Measurements from ENCODE around the gene SIX1. TPM values are rescaled to one million over a fixed set of nuclear protein-coding genes. Genes with fewer than 3 reads are reported as not detected.

Gene SIX1
- total RNA-seq, 3 donors from 2014 or later: 2.6 to 14.9 (median 5.0) TPM

- no peak overlapping the region for H3K27ac ChIP-seq
- peaks cover 0 to 4% of the 10 kb centered on the region in 2 donors for H3K4me1 ChIP-seq
- TF ChIP-seq, protein P1, sequence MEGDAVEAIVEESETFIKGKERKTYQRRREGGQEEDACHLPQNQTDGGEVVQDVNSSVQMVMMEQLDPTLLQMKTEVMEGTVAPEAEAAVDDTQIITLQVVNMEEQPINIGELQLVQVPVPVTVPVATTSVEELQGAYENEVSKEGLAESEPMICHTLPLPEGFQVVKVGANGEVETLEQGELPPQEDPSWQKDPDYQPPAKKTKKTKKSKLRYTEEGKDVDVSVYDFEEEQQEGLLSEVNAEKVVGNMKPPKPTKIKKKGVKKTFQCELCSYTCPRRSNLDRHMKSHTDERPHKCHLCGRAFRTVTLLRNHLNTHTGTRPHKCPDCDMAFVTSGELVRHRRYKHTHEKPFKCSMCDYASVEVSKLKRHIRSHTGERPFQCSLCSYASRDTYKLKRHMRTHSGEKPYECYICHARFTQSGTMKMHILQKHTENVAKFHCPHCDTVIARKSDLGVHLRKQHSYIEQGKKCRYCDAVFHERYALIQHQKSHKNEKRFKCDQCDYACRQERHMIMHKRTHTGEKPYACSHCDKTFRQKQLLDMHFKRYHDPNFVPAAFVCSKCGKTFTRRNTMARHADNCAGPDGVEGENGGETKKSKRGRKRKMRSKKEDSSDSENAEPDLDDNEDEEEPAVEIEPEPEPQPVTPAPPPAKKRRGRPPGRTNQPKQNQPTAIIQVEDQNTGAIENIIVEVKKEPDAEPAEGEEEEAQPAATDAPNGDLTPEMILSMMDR (IDR thresholded peaks at IDR 0.05): no peak
- TF ChIP-seq POLR2A (IDR thresholded peaks at IDR 0.05) (no peak), POLR2AphosphoS5 (IDR thresholded peaks at IDR 0.05) (no peak)
- H3K27me3 ChIP-seq: peaks cover 0 to 78% of the 10 kb centered on the region in 2 donors
- intact Hi-C loops (cut with DNase I; ENCODE audit: low total_unique reads): no loop called here
- peak overlapping the region in 2 of 3 donors; percentile 63 to 85 for H3K4me3 ChIP-seq
- no peak for DNase-seq (ENCODE audit: low spot score in 2 of 2)
- H3K9me3 ChIP-seq: no peaks in the 10 kb centered on the region
- H3K36me3 ChIP-seq: no peaks in the 10 kb centered on the region
Observed at GRCh38 chr14:60655898-60656685, 6.8 kb upstream of the SIX1 start.

DNA sequence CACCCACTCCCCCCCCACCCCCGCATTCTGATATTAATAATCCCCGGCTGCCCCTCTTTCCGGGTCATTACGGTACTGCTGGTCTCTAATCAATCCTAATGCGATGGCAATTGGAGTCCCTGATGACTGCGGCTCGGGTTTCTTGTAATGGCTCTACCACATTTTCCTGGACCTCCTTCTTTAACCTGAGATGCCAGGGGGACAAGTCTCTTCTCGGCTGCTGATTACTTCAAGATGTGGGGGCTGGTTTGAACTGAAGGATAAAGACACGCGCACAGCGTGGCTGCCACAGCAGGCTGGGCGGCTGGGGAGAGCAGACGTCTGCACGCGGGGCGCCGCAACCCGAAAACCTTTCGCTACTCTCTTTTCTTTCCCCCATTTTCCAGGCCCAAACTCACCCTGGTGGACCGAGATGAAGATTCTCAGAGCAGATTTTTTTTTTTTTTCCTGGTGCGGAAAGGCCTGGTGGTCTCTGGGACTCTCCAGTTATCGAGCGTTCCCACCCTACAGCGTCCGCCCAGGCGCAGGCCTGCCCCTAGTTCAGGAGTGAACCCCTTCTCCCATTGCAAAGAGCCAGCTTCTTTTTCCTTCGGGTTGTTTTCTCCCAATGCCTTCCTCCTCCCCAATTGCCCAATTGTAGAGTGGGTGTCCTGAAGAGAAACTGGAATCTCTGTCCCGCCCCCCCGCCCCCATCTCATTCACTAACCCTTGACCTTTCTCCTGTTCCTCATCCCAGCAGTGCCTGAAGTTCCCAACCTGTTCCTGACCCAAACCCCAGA lies 6.0 kb upstream of the SIX1 start:
- Histone ChIP-seq H3K27me3 (peaks cover 0 to 86% of the 10 kb centered on the region in 2 donors), H3K4me3 (no peak overlapping the region), H3K4me1 (peaks cover 0 to 4% of the 10 kb centered on the region in 2 donors), H3K9me3 (no peaks in the 10 kb centered on the region), H3K27ac (no peak overlapping the region), H3K36me3 (no peaks in the 10 kb centered on the region)
- no peak for DNase-seq (ENCODE audit: low spot score in 2 of 2)
- intact Hi-C loops (cut with DNase I; ENCODE audit: low total_unique reads): no loop called here
- TF ChIP-seq POLR2A (IDR thresholded peaks at IDR 0.05) (no peak), POLR2AphosphoS5 (IDR thresholded peaks at IDR 0.05) (no peak)

GRCh38 chr14:60654334-60654821 lies 5.1 kb upstream of the SIX1 start:
- DNase-seq (ENCODE audit: low spot score in 2 of 2): no peak
- H3K36me3 ChIP-seq: no peaks in the 10 kb centered on the region
- H3K4me1 ChIP-seq: peaks cover 0 to 4% of the 10 kb centered on the region in 2 donors
- H3K27me3 ChIP-seq: peaks cover 0 to 95% of the 10 kb centered on the region in 2 donors
- TF ChIP-seq, protein P1 (IDR thresholded peaks at IDR 0.05): no peak
- TF ChIP-seq POLR2AphosphoS5 (IDR thresholded peaks at IDR 0.05): no peak
- TF ChIP-seq POLR2A (IDR thresholded peaks at IDR 0.05): no peak
- intact Hi-C loops (cut with DNase I; ENCODE audit: low total_unique reads): no loop called here
- no peak overlapping the region for H3K4me3 ChIP-seq
- no peak overlapping the region for H3K27ac ChIP-seq
- H3K9me3 ChIP-seq: no peaks in the 10 kb centered on the region

- H3K4me1 ChIP-seq: peaks cover 4 to 8% of the 10 kb centered on the region in 2 donors
Observed at GRCh38 chr14:60653701-60654161, 4.5 kb upstream of the SIX1 start.

More at GRCh38 chr14:60653701-60654161, 4.5 kb upstream of the SIX1 start:
- Histone ChIP-seq H3K27ac (no peak overlapping the region), H3K36me3 (no peaks in the 10 kb centered on the region), H3K4me3 (no peak overlapping the region), H3K27me3 (peaks cover 0 to 98% of the 10 kb centered on the region in 2 donors), H3K9me3 (no peaks in the 10 kb centered on the region)
- no peak for DNase-seq (ENCODE audit: low spot score in 2 of 2)
- TF ChIP-seq, protein P1 (IDR thresholded peaks at IDR 0.05): no peak
- TF ChIP-seq POLR2AphosphoS5 (IDR thresholded peaks at IDR 0.05) (no peak), POLR2A (IDR thresholded peaks at IDR 0.05) (no peak)
- intact Hi-C loops (cut with DNase I; ENCODE audit: low total_unique reads): no loop called here

Measured in breast epithelium (tissue), 4 donors.